K562 (cell line): Measurements from ENCODE around the gene ACTN1. TPM values are rescaled to one million over a fixed set of nuclear protein-coding genes. Genes with fewer than 3 reads are reported as not detected.

ENCODE experiments used
- ATAC-seq: fragments of 200-7000 bp; cut with Tn5 transposase; 3 replicates; pipeline ENCODE4 v1.9.1; 2020; ENCODE audit warnings: moderate library complexity
- BruUV-seq: library from RNA; stranded (reverse); fragments of 400-500 nt; replicated peaks from 2 replicates; lab custom pipeline; 2021; lab: Mats Ljungman, UMichigan
- CTCF ChIA-PET: fragments of 300-600 bp; formaldehyde crosslinking; extraction: SDS; loops from one replicate; lab custom pipeline; 2021; ENCODE audit warnings: low intra/inter-chr PET ratio; lab: Yijun Ruan, JAX
- POLR2A ChIA-PET: fragments of 300-600, 350-650 bp; sonication (Branson Sonifier 250); formaldehyde crosslinking; extraction: SDS; loops from one replicate; lab custom pipeline; 2021; ENCODE audit warnings: antibody characterized with exemption, inconsistent platforms; lab: Yijun Ruan, JAX
- DNase-seq, 4 experiments: peaks; one replicate each; pipeline versions ENCODE4 v3.0.0 to v3.0.0-alpha.2; 2011 to 2018; ENCODE audit warnings: low spot score in 3 of 4, mixed read lengths in 3 of 4; ENCODE audit errors: extremely low read depth in 1 of 4
- FAIRE-seq: peaks from 2 replicates; lab custom pipeline; 2011; peaks lifted over from hg19 to GRCh38; lab: Jason Lieb, UNC
- H2AFZ ChIP-seq: 2 replicates; pipeline ENCODE4 v1.6.0; 2011; ENCODE audit warnings: low read depth, low read length, control low read depth, inconsistent platforms
- H3K27ac ChIP-seq: fragments of 200-600 bp; 3 replicates; pipeline ENCODE4 v1.8.0; 2011; ENCODE audit warnings: low read depth, mild to moderate bottlenecking, control low read depth, inconsistent platforms, low read length, moderate library complexity, mixed read lengths; ENCODE audit errors: extremely low read depth
- H3K27me3 ChIP-seq, 2 experiments: fragments of 300-600 bp in 1 of 2; 2 replicates in 1 of 2; 3 replicates in 1 of 2; pipeline versions ENCODE4 v1.6.0 to v1.8.0; 2011; ENCODE audit warnings: inconsistent platforms in 2 of 2, low read length in 2 of 2, mild to moderate bottlenecking in 1 of 2, mixed read lengths in 1 of 2, moderate library complexity in 1 of 2; ENCODE audit not compliant: control insufficient read depth in 2 of 2, insufficient read depth in 2 of 2
- H3K36me3 ChIP-seq: fragments of 300-600 bp; 3 replicates; pipeline ENCODE4 v1.8.0; 2011; ENCODE audit warnings: mild to moderate bottlenecking, low read length, inconsistent platforms; ENCODE audit not compliant: control insufficient read depth, insufficient read depth
- H3K4me1 ChIP-seq, 2 experiments: fragments of 200-600 bp in 1 of 2; replicated peaks in 1 of 2; 2 replicates in 1 of 2; 3 replicates in 1 of 2; pipeline versions ENCODE4 v1.5.1 to v1.8.0; 2011; ENCODE audit warnings: inconsistent platforms in 2 of 2, low read length in 2 of 2, mild to moderate bottlenecking in 1 of 2, mixed read lengths in 1 of 2, moderate library complexity in 1 of 2; ENCODE audit not compliant: control insufficient read depth in 2 of 2, insufficient read depth in 2 of 2
- H3K4me2 ChIP-seq: 2 replicates; pipeline ENCODE4 v1.6.1; 2011; ENCODE audit warnings: low read length, control low read depth, inconsistent platforms, mixed read lengths; ENCODE audit not compliant: insufficient read depth
- H3K4me3 ChIP-seq: fragments of 200-600 bp; sonication (generic), shearing (Covaris generic); 2 replicates; pipeline ENCODE4 v1.5.1; 2016; ENCODE audit warnings: control low read depth, inconsistent platforms
- H3K79me2 ChIP-seq: fragments of 200-600 bp; 3 replicates; pipeline ENCODE4 v1.8.0; 2011; ENCODE audit warnings: low read length, inconsistent platforms; ENCODE audit not compliant: control insufficient read depth, insufficient read depth
- H3K9ac ChIP-seq, 2 experiments: 2 replicates each; pipeline versions ENCODE4 v1.6.0 to v1.6.1; 2011; ENCODE audit warnings: low read depth in 2 of 2, low read length in 2 of 2, control low read depth in 1 of 2, inconsistent platforms in 1 of 2, mild to moderate bottlenecking in 1 of 2, mixed read lengths in 1 of 2; ENCODE audit not compliant: insufficient read depth in 1 of 2
- H3K9me1 ChIP-seq: one replicate; pipeline ENCODE4 v1.6.0; 2011; ENCODE audit warnings: inconsistent platforms, mild to moderate bottlenecking, low read length, moderate library complexity; ENCODE audit not compliant: control insufficient read depth, insufficient read depth
- H3K9me3 ChIP-seq: replicated peaks from 2 replicates; pipeline ENCODE4 v1.5.1; 2011; ENCODE audit warnings: low read depth, low read length, inconsistent platforms; ENCODE audit not compliant: control insufficient read depth, insufficient read depth
- H4K20me1 ChIP-seq: replicated peaks from 2 replicates; pipeline ENCODE4 v1.6.1; 2011; ENCODE audit warnings: low read length, inconsistent platforms, mixed read lengths; ENCODE audit not compliant: control insufficient read depth, insufficient read depth
- XRCC3 ChIP-seq: fragments of 450-650 bp; IDR thresholded peaks from 2 replicates; pipeline ENCODE4 v1.6.1; 2017; ENCODE audit warnings: mild to moderate bottlenecking, moderate library complexity
- ZBTB33 ChIP-seq: sonication (generic); formaldehyde crosslinking; IDR thresholded peaks from 2 replicates; pipeline ENCODE4 v1.8.1; 2023; ENCODE audit warnings: mild to moderate bottlenecking, missing genetic modification reagents
- ZBTB9 ChIP-seq: fragments of 450-650 bp; formaldehyde crosslinking; IDR thresholded peaks from 2 replicates; pipeline ENCODE4 v1.4.0; 2020; ENCODE audit warnings: mild to moderate bottlenecking, moderate library complexity
- WGBS: fragments of 100-300 bp; shearing (Covaris generic); methylation state at CpG from one replicate; pipeline ENCODE4 v1.1.6; 2016; ENCODE audit warnings: low coverage, mixed read lengths; ENCODE audit not compliant: insufficient coverage; ENCODE audit errors: missing lambda C conversion rate; 5-methylcytosine and 5-hydroxymethylcytosine counted together
- in situ Hi-C: fragments of 300-500 bp; cut with MboI; formaldehyde crosslinking; loops from 4 replicates; pipeline ENCODE4 v1.15.0; 2018; ENCODE audit warnings: inconsistent platforms, mixed read lengths
- intact Hi-C: fragments of 100-400 bp; cut with micrococcal nuclease; formaldehyde crosslinking; loops from 2 replicates; pipeline ENCODE4 v1.14.2; 2022
- polyA plus RNA-seq, 8 experiments: library from polyadenylated mRNA; depleted of rRNA in 4 of 8; stranded (reverse) in 5 of 8; unstranded in 3 of 8; fragments of >200 nt; fragmentation: Nextera tagmentation in 2 of 8; fragmentation: Illumina TruSeq in 1 of 8; extraction: Ambion mirVana in 2 of 8; extraction: Trizol in 1 of 8; gene quantifications; 2 replicates each; pipeline versions ENCODE4 v1.2.1 to v1.2.3, GENCODE V29; 2011 to 2014; ENCODE audit warnings: inconsistent platforms in 1 of 8, missing spikeins in 1 of 8
- total RNA-seq, 7 experiments: library from RNA; depleted of rRNA in 6 of 7; stranded (reverse); fragments of >200 nt in 6 of 7; fragmentation: Illumina TruSeq in 2 of 7; extraction: Trizol in 2 of 7; gene quantifications; 2 replicates each; pipeline versions ENCODE4 v1.2.1 to v1.2.3, GENCODE V29; 2011 to 2021; ENCODE audit warnings: low replicate concordance in 1 of 7

The ACTN1 gene
- total and polyA plus RNA-seq, 9 of the 15 experiments (the other 6 are each of a cell fraction or from before 2014, with no cell fraction given), result 2.2 to 67.7 (median 34.5) TPM

- Histone ChIP-seq H3K9ac (no peak overlapping the region), H4K20me1 (no peaks in the 10 kb centered on the region), H3K4me2 (no peak overlapping the region), H3K4me3 (no peak overlapping the region), H3K9me3 (no peaks in the 10 kb centered on the region), H3K27ac (no peak overlapping the region), H3K27me3 (no peaks in the 10 kb centered on the region), H3K36me3 (peaks cover 48% of the 10 kb centered on the region; the same call in 2 of the 3 replicates), H3K4me1 (no peaks in the 10 kb centered on the region; a peak in 1 of 5 replicates), H2AFZ (no peak overlapping the region), H3K9me1 (no peaks in the 10 kb centered on the region), H3K79me2 (no peaks in the 10 kb centered on the region)
- CTCF ChIA-PET, result no interaction called here
- BruUV-seq, result no TSS peak
- DNase-seq, result no peak
- 92% methylated on average over 16 of the region's 22 CpGs for WGBS
- no peak for FAIRE-seq
- TF ChIP-seq XRCC3, result no peak
- peak; percentile 49; the same call in 1 of the 2 replicates for TF ChIP-seq ZBTB33 (CRISPR knock-in tag)
- no peak for TF ChIP-seq ZBTB9 (CRISPR knock-in tag)
- POLR2A ChIA-PET, result no interaction called here
- in situ Hi-C loops (no loop called here), intact Hi-C loops (no loop called here)
- ATAC-seq, result no peak
Observed at GRCh38 chr14:68885226-68886108, 93.6 kb downstream of the ACTN1 start.
